GM21786 (cell line): Measurements from ENCODE around the gene TYW5.

Source experiments
- ATAC-seq: cut with Tn5 transposase; IDR thresholded peaks from one replicate; pipeline ENCODE4 v1.9.1; 2021; ENCODE audit not compliant: unreplicated experiment

TYW5 gene, protein sequence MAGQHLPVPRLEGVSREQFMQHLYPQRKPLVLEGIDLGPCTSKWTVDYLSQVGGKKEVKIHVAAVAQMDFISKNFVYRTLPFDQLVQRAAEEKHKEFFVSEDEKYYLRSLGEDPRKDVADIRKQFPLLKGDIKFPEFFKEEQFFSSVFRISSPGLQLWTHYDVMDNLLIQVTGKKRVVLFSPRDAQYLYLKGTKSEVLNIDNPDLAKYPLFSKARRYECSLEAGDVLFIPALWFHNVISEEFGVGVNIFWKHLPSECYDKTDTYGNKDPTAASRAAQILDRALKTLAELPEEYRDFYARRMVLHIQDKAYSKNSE

GRCh38 chr2:199955339-199956061 lies at the start of gene TYW5, which contains the start of gene MAIP1:
TSS of gene TYW5 (minus strand) at chr2:199955491. CDS start at chr2:199955470, 21 bp downstream.
TSS of gene MAIP1 (plus strand) at chr2:199955582. CDS start at chr2:199955799, 217 bp downstream.
- peak; percentile 86 for ATAC-seq

DNA sequence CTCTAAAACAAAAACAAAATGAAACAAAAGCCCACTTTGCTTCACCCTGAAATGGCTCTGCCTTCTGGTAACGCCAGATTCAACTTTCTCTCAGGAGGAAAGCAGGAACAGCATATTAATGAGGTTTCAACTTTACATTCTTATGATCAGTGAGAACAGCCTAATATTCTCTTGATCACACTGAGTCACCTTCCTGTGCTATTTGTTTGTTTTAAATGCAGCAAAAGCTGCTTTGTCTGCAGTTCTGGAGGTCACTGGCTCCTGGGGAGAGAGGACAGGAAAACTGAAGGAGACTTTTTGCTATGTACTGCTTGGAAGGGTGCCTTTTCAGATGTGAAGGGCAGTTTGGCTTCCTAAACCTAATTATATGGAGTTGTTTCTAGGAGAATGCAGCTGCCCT lies 48.2 kb upstream of the TYW5 start:
- ATAC-seq, result no peak

GRCh38 chr2:200000444-200001163 lies 45.3 kb upstream of the TYW5 start:
- ATAC-seq, result no peak

GRCh38 chr2:199999166-199999565 lies 43.9 kb upstream of the TYW5 start:
- no peak for ATAC-seq

DNA sequence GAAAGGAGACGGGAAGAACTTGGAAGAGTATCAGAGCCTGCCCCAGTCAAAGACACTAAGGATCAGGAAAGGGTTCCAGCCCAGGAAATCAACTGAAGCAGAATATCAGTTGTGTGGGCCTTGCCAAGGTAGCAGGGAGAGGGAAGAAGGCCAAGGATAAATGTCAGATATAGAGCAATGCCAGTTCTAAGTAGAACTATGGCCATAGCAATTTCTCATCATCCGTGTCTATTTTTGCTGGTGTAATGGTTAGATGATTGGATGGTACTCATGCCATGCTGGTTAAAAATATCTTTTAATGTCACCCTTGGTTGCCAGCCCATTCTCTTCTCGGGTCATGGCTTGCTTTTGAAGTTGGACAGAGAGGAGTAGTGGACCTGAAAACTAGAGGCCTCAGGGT lies 42.0 kb upstream of the TYW5 start:
- no peak for ATAC-seq

DNA sequence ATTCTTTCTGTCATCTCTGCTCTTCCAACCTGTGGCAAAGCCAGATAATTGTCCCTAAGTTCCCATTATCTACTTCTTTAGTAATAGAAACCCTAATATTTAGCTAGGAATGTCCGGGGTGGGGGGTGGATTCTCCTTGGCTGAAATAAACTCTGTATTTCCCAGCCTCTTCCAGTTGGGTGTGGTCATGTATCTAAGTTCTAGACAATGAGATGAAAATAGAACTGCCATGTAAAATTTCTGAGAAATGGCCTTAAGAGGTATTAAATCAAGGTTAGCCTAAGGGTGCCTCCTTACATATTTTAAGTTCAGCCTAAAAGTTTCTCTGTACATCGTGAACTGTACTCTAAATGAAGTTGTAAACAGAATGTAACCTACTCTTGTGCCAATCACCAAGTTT lies 39.6 kb upstream of the TYW5 start:
- ATAC-seq, result no peak

- ATAC-seq, result no peak
Observed at GRCh38 chr2:199994371-199994770, 39.1 kb upstream of the TYW5 start.

GRCh38 chr2:199992296-199992695 lies 37.0 kb upstream of the TYW5 start:
- ATAC-seq, result no peak

DNA sequence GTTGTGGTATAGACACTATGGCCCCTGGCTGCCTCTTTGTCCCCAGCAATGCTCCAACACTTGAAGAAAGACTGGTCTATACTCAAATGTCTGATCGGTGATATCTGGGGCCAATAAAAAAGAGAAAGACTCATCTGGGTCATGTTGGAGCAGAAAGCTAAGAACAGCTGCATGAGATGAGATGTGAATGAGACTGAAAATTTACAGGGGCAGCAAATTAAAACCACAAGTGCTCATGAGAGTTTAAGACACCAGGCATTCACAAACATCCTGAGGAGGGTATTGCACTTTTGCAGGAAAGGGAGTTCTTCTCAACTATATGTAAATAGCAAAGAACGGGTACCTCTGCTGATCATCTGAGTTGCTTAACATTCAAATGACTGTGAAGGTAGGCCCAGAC lies 36.4 kb upstream of the TYW5 start:
- no peak for ATAC-seq

- no peak for ATAC-seq
Observed at GRCh38 chr2:199989822-199990221, 34.5 kb upstream of the TYW5 start.

DNA sequence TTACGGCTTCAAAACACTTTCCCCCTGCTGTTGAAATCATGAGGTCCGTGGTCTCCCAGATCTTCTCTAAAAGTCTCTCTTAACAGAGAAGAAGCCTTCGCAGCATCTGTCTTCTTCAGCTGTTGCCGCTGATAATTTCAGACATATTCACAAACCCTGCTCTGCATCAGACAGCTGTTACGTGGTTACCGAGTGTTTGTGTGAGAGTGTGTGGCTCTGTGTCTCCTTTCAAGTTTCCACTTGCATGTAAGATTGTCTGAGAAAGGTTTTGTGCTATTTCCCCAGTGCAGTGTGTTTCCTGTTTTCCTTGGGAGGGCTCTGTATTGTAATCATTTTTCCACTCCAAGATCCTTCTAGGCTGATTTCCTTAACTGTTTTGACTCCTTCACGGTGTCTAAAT lies 32.9 kb upstream of the TYW5 start:
- ATAC-seq, result no peak

DNA sequence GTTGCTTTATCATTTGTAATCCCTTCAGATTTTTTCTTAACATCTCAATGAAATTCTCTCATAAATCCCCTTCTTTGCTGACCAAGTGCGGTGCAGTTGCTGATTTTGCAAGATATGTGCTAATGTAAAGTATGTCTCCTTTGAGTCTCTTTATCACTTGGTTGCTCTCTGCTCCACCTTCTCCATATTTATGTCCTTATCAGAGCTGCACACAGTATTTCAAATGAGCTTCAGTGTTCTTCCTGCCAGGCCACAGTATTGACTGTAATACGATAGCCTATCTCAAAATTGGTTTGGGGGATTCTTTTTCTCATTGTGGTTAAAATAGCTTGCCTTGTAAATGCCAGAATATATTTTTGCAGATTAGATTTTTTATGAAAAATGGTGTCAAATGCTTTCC lies 32.3 kb upstream of the TYW5 start:
- ATAC-seq, result no peak

GRCh38 chr2:199985625-199986207 lies 30.4 kb upstream of the TYW5 start:
- peak; percentile 72 for ATAC-seq

- no peak for ATAC-seq
Observed at GRCh38 chr2:199984755-199985154, 29.5 kb upstream of the TYW5 start.

DNA sequence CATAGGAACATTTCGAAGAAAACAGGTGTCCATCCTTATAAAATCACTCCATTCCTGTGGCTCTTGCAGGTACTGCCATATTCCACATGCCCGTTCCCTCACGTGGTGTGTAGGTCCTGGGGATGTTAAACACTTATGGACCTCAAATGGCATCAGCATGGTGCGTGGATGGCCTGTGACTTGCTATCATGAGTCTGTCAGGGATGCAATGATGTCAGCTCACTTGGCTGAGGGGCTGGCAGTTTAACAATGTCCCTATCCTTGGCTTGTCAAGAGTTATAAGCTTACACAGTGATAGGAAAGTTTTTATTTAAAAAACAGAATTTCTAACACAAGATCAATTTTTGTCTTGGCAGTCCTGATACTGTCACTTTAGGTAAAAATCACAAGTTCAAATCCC lies 28.9 kb upstream of the TYW5 start:
- ATAC-seq, result no peak

- no peak for ATAC-seq
Observed at GRCh38 chr2:199983534-199983933, 28.2 kb upstream of the TYW5 start.

GRCh38 chr2:199982126-199982843 lies 27.0 kb upstream of the TYW5 start:
- no peak for ATAC-seq

- ATAC-seq, result peak; percentile 27
Observed at GRCh38 chr2:199979832-199980628, 24.7 kb upstream of the TYW5 start.

GRCh38 chr2:199979398-199979797 lies 24.1 kb upstream of the TYW5 start:
- ATAC-seq, result no peak

DNA sequence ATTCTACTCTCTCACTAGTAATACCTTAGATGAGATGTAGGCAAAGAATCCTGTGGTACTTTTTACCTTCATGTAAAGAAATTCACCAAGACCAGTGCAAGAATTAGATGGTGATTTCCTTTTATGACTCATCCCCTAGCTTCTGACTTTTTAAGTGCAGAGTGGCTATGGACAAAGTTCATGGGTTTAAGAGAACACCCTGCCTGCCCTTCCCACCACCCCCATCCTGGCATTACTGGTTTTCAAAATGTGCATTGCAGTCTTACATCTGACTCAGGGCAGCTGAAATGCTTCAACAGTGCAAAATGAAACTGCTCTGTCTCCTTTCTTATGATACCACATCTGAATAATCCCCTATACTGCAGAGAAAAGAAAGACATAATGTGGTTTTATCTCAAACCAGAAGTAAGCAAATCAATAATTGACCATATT lies 22.7 kb upstream of the TYW5 start:
- ATAC-seq, result peak; percentile 87
